ENCODE measurements around the gene GGACT. TPM values are rescaled to one million over a fixed set of nuclear protein-coding genes. Genes with fewer than 3 reads are reported as not detected.

Gene GGACT
- total RNA-seq, 1 donor from 2014 or later = 5.2 TPM

DNA sequence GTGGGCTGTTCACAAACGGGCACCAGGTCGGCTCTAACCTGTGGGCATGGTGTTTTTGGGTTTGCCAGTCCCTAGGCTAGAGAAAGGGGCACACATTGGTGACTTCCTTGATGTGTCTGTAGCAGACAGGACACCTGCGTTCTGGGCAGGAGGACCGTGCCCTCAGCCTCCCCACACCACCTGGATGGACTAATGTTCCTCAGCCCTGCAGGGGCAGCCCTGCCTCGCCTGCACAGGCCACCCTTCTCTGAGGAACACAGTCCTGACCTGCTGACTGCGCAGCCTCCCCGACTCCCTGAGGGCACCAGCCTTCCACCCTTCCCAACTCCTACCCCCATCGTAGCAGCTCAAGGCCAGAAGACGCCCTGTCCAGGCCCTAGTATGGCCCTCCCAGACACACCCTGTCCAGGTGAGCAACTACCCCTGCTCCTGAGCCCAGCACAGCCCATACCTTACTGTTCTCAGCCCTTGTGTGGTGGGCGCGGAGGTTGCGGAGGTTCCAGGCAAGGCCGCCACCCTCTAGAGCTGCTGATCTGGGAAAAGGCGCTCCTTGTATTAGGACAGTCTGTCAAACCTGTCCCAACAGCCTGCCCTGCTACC, 55.7 kb downstream of the GGACT start:
- TF ChIP-seq, protein P1, sequence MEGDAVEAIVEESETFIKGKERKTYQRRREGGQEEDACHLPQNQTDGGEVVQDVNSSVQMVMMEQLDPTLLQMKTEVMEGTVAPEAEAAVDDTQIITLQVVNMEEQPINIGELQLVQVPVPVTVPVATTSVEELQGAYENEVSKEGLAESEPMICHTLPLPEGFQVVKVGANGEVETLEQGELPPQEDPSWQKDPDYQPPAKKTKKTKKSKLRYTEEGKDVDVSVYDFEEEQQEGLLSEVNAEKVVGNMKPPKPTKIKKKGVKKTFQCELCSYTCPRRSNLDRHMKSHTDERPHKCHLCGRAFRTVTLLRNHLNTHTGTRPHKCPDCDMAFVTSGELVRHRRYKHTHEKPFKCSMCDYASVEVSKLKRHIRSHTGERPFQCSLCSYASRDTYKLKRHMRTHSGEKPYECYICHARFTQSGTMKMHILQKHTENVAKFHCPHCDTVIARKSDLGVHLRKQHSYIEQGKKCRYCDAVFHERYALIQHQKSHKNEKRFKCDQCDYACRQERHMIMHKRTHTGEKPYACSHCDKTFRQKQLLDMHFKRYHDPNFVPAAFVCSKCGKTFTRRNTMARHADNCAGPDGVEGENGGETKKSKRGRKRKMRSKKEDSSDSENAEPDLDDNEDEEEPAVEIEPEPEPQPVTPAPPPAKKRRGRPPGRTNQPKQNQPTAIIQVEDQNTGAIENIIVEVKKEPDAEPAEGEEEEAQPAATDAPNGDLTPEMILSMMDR (IDR thresholded peaks at IDR 0.05; ENCODE audit: partially characterized antibody, unreplicated experiment) = no peak
- H3K4me3 Mint-ChIP-seq (ENCODE audit: unreplicated experiment) = no peak overlapping the region
- peaks cover 10% of the 10 kb centered on the region for H3K27me3 Mint-ChIP-seq (ENCODE audit: unreplicated experiment)
- H3K27ac Mint-ChIP-seq (ENCODE audit: unreplicated experiment) = no peak overlapping the region
- peaks cover 27% of the 10 kb centered on the region for H3K4me1 Mint-ChIP-seq (ENCODE audit: low read depth, unreplicated experiment)
- H3K36me3 Mint-ChIP-seq (ENCODE audit: unreplicated experiment) = peaks cover 11% of the 10 kb centered on the region
- H3K9me3 Mint-ChIP-seq (ENCODE audit: unreplicated experiment) = peaks cover 15% of the 10 kb centered on the region
- no peak for DNase-seq

DNA sequence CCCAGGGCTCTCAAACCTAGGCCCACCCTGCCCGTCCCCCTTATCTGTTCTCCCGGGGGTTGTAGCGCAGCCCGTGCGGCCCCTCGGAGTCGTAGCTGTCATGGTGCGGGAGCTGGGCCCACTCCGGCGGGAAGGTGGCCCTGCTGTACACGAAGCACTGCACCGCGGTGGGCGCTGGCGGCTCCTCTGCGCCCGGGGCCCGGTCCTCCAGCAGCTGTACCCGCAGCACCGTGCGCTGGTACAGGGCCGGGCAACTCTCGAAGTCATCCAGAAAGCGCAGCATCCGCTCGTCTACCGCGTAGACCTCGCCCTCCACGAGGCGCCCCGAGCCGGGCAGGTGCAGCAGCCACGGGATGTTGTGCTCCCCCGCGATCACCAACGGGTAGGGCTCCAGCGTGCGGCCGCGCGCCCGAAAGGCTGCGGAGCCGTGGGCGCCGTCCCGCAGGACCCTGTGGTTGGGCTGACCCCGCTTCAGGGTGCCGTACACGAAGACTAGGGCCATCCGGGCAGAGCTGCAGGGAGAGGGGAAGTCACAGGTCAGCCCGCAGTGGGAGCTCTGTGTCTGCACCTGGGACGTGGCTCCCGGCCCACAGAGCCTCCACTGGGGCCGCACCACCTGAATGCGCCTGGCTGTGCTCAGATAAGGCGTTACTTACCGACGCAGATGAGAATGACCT, 56.4 kb downstream of the GGACT start:
- H3K27ac Mint-ChIP-seq (ENCODE audit: unreplicated experiment) = no peak overlapping the region
- peaks cover 10% of the 10 kb centered on the region for H3K27me3 Mint-ChIP-seq (ENCODE audit: unreplicated experiment)
- no peak overlapping the region for H3K4me3 Mint-ChIP-seq (ENCODE audit: unreplicated experiment)
- H3K4me1 Mint-ChIP-seq (ENCODE audit: low read depth, unreplicated experiment) = peaks cover 24% of the 10 kb centered on the region
- no peak for DNase-seq
- H3K36me3 Mint-ChIP-seq (ENCODE audit: unreplicated experiment) = peaks cover 11% of the 10 kb centered on the region
- H3K9me3 Mint-ChIP-seq (ENCODE audit: unreplicated experiment) = peaks cover 15% of the 10 kb centered on the region
- TF ChIP-seq, protein P1 (IDR thresholded peaks at IDR 0.05; ENCODE audit: partially characterized antibody, unreplicated experiment) = no peak

DNA sequence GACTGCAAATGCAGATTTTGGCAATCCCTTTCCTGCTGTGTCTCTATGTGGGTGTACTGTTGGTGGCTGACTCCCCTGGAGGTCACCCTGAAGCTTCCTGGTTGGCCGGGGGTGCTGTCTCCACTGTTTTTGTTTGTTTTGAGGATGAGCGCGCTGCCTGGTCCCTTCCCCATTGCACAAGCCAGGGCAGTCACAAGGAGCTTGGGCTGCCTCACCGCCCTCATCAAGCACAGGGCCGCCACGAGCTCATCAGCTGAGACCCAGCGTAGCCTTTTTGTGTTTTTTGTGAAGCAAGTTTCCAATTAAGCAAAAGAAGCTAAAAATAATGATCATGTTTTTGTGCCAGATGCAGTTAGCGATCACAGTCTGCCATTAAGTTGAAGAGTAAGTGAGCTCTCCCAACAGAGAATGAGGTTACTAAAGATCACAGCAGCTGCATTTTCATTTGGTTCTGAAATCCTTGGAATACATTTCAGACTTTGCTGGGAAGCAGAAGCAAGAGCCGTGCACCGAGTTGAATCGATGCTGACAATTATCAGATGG, 57.8 kb downstream of the GGACT start:
- peaks cover 10% of the 10 kb centered on the region for H3K9me3 Mint-ChIP-seq (ENCODE audit: unreplicated experiment)
- peaks cover 11% of the 10 kb centered on the region for H3K36me3 Mint-ChIP-seq (ENCODE audit: unreplicated experiment)
- H3K4me3 Mint-ChIP-seq (ENCODE audit: unreplicated experiment) = no peak overlapping the region
- peaks cover 26% of the 10 kb centered on the region for H3K4me1 Mint-ChIP-seq (ENCODE audit: low read depth, unreplicated experiment)
- DNase-seq = no peak
- peaks cover 10% of the 10 kb centered on the region for H3K27me3 Mint-ChIP-seq (ENCODE audit: unreplicated experiment)
- TF ChIP-seq, protein P1 (IDR thresholded peaks at IDR 0.05; ENCODE audit: partially characterized antibody, unreplicated experiment) = no peak
- H3K27ac Mint-ChIP-seq (ENCODE audit: unreplicated experiment) = no peak overlapping the region

DNA sequence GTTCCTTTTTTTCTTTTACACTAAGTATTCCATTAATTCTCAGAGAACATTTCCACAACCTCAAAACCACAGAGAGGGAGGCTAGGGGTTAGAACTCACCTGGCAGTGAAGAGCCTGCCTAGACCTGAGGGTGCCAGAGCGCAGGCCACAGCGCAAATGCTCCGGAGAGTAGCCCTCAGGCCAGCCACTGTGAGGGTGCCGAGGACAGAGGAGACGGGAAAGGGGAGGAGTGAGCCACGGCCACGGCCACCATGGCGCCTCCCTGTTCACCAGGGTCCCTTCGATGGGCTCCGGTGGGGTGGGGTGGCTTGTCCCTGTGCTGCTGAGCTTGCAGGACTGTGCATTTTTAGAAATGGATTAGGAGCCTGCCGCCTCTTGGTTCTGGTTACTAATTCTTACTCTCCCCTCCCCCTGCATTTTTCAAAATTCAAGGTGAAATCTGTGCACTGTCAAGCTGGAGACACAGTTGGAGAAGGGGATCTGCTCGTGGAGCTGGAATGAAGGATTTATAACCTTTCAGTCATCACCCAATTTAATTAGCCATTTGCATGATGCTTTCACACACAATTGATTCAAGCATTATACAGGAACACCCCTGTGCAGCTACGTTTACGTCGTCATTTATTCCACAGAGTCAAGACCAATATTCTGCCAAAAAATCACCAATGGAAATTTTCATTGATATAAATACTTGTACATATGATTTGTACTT, 58.8 kb downstream of the GGACT start:
- peaks cover 5% of the 10 kb centered on the region for H3K36me3 Mint-ChIP-seq (ENCODE audit: unreplicated experiment)
- peaks cover 6% of the 10 kb centered on the region for H3K27me3 Mint-ChIP-seq (ENCODE audit: unreplicated experiment)
- H3K9me3 Mint-ChIP-seq (ENCODE audit: unreplicated experiment) = peaks cover 10% of the 10 kb centered on the region
- H3K4me3 Mint-ChIP-seq (ENCODE audit: unreplicated experiment) = no peak overlapping the region
- TF ChIP-seq, protein P1 (IDR thresholded peaks at IDR 0.05; ENCODE audit: partially characterized antibody, unreplicated experiment) = no peak
- peaks cover 31% of the 10 kb centered on the region for H3K4me1 Mint-ChIP-seq (ENCODE audit: low read depth, unreplicated experiment)
- H3K27ac Mint-ChIP-seq (ENCODE audit: unreplicated experiment) = peak overlapping the region; percentile 43
- no peak for DNase-seq

Data from glutamatergic neuron (in vitro differentiated cells).